Measurements from ENCODE around the gene NTN3.

The NTN3 gene

GRCh38 chr16:2515180-2515851, 44.2 kb downstream of the NTN3 start:
- Histone ChIP-seq H3K14ac (ENCODE audit: low read length) (no peak overlapping the region), H3K27me3 (ENCODE audit: control insufficient read depth in 3 of 3, insufficient read depth in 3 of 3, low read depth in 1 of 3, low read length in 3 of 3) (no peaks in the 10 kb centered on the region), H2BK120ac (ENCODE audit: low read depth, low read length) (no peak overlapping the region), H2AFZ (ENCODE audit: low read length) (no peak overlapping the region), H3K9ac (ENCODE audit: low read depth, low read length, poor library complexity) (no peak overlapping the region), H2BK5ac (ENCODE audit: low read length) (no peak overlapping the region), H4K8ac (ENCODE audit: low read depth, low read length) (no peak overlapping the region), H3K4me3 (ENCODE audit: low read length in 2 of 2) (peak overlapping the region; percentile 96 to 97), H2BK12ac (ENCODE audit: low read length) (no peak overlapping the region), H3K9me3 (replicated peaks in 1 of 2; ENCODE audit: control insufficient read depth in 2 of 2, insufficient read depth in 1 of 2, low read depth in 1 of 2, low read length in 2 of 2) (no peaks in the 10 kb centered on the region), H3K18ac (ENCODE audit: low read length) (no peak overlapping the region), H3K23ac (ENCODE audit: low read depth, low read length, poor library complexity) (no peak overlapping the region), H4K91ac (ENCODE audit: low read depth, low read length, poor library complexity) (no peak overlapping the region), H2AK5ac (ENCODE audit: low read depth, low read length) (peak overlapping the region; percentile 96), H3K4me1 (ENCODE audit: control insufficient read depth in 2 of 2, insufficient read depth in 1 of 2, low read depth in 1 of 2, low read length in 2 of 2) (peaks cover 30 to 31% of the 10 kb centered on the region in 2 donors), H3K36me3 (replicated peaks in 1 of 2; ENCODE audit: control insufficient read depth in 2 of 2, insufficient read depth in 2 of 2, low read length in 2 of 2) (peaks cover 8 to 31% of the 10 kb centered on the region in 2 donors), H3K4ac (ENCODE audit: low read length) (no peak overlapping the region), H2BK15ac (ENCODE audit: low read length) (no peak overlapping the region), H3K4me2 (ENCODE audit: insufficient read depth, low read length, poor library complexity, severe bottlenecking) (peak overlapping the region; percentile 88), H3K27ac (replicated peaks; ENCODE audit: low read length) (no peak overlapping the region), H3K79me1 (ENCODE audit: low read depth, low read length) (peaks cover 34% of the 10 kb centered on the region)
- no peak for DNase-seq (ENCODE audit: low spot score)
- WGBS, 2 donors (ENCODE audit: extremely low coverage in 2 of 2, insufficient read length in 2 of 2, insufficient replicate concordance in 1 of 2): no CpG with 5 or more reads among the region's 14 CpGs

DNA sequence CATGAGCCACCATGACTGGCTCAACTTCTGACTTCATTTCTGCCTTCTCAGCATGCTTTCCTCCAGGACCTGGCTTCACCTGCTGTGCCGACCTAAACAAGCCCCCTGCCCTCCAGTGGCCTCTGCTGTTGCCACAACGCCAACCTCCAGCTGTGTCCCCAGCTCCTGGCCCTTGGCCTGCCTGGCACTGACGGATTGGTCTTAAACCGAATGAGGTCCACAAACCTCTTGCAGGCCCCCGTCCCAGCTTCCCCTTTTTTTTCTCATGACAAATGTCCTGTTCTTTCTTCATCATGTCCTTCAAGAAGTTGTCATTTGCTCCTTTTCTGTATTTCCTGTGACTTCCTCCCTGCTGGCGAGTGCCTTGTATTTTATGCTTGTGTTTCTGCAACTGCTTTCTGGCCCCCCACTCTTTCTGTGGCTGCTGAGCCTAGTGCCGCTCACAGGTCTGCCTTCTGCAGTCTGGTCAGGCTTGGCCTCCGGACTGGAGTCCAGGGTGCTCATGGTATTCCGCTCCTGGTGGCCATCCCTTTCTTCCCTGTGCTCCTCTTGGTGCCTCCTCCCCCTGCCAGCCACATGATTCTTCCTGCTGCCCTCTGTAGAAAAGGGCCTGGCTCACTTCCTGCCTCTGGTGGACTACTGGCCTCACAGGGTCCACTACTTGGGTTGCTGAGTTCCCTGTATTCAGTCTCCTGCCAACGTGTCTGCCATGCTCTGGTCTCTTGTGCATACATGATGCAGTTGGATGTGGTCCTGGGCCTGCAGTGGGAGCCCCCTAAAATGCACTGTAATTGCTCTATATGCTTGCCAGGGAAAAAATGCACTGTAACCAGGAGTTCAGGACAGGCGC, 45.5 kb downstream of the NTN3 start:
- no peak overlapping the region for H4K91ac ChIP-seq (ENCODE audit: low read depth, low read length, poor library complexity)
- peak overlapping the region in 1 of 2 donors; percentile 17 for H3K4me3 ChIP-seq (ENCODE audit: low read length in 2 of 2)
- H4K8ac ChIP-seq (ENCODE audit: low read depth, low read length): no peak overlapping the region

DNA sequence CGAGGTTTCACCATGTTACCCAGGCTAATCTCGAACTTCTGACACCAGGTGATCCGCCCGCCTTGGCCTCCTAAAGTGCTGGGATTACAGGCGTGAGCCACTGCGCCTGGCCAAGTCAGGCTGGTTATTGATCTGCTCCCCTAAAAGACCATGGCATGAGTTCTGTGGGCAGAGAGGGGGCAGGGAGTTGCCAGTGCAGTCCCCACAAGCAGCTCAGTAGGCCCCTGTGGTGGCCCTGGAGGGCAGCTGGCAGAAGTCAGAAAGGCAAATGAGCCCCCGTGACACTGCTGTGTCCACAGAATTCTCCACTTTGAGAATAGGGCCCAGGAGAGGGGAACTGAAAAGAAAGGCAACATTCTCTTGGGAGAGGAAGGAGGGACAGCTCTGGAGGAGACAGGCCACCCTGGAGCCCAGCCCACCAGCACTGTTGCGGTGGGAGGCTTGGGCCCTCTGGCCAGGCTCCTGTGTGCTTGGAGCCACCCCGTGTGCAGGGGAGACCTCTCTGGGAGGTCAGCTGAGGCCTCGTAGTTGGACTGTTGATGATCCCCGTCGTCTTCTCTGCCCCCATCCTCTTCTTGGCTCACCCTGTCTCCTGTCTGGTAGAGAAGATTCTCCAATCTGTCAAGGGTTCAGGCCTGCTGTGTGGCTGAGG, 47.0 kb downstream of the NTN3 start:
- WGBS, 2 donors (ENCODE audit: extremely low coverage in 2 of 2, insufficient read length in 2 of 2, insufficient replicate concordance in 1 of 2): no CpG with 5 or more reads among the region's 12 CpGs
- DNase-seq (ENCODE audit: low spot score): no peak
- no peak overlapping the region for H3K27ac ChIP-seq (replicated peaks; ENCODE audit: low read length)

More for the DNA sequence above, 45.5 kb downstream of the NTN3 start:
- no CpG with 5 or more reads among the region's 11 CpGs for WGBS, 2 donors (ENCODE audit: extremely low coverage in 2 of 2, insufficient read length in 2 of 2, insufficient replicate concordance in 1 of 2)
- Histone ChIP-seq H3K36me3 (replicated peaks in 1 of 2; ENCODE audit: control insufficient read depth in 2 of 2, insufficient read depth in 2 of 2, low read length in 2 of 2) (peaks cover 10 to 31% of the 10 kb centered on the region in 2 donors), H3K9ac (ENCODE audit: low read depth, low read length, poor library complexity) (no peak overlapping the region), H3K23ac (ENCODE audit: low read depth, low read length, poor library complexity) (peak overlapping the region; percentile 69), H3K79me1 (ENCODE audit: low read depth, low read length) (peaks cover 41% of the 10 kb centered on the region), H2BK5ac (ENCODE audit: low read length) (no peak overlapping the region), H3K14ac (ENCODE audit: low read length) (no peak overlapping the region), H2BK120ac (ENCODE audit: low read depth, low read length) (no peak overlapping the region), H3K9me3 (replicated peaks in 1 of 2; ENCODE audit: control insufficient read depth in 2 of 2, insufficient read depth in 1 of 2, low read depth in 1 of 2, low read length in 2 of 2) (no peaks in the 10 kb centered on the region), H2BK15ac (ENCODE audit: low read length) (no peak overlapping the region), H3K27me3 (ENCODE audit: control insufficient read depth in 3 of 3, insufficient read depth in 3 of 3, low read depth in 1 of 3, low read length in 3 of 3) (no peaks in the 10 kb centered on the region), H3K4ac (ENCODE audit: low read length) (no peak overlapping the region), H3K27ac (replicated peaks; ENCODE audit: low read length) (no peak overlapping the region), H3K4me2 (ENCODE audit: insufficient read depth, low read length, poor library complexity, severe bottlenecking) (no peak overlapping the region), H2BK12ac (ENCODE audit: low read length) (no peak overlapping the region), H2AFZ (ENCODE audit: low read length) (no peak overlapping the region), H3K4me1 (ENCODE audit: control insufficient read depth in 2 of 2, insufficient read depth in 1 of 2, low read depth in 1 of 2, low read length in 2 of 2) (peaks cover 26 to 34% of the 10 kb centered on the region in 2 donors), H3K18ac (ENCODE audit: low read length) (no peak overlapping the region), H2AK5ac (ENCODE audit: low read depth, low read length) (no peak overlapping the region)
- no peak for DNase-seq (ENCODE audit: low spot score)

More for the DNA sequence above, 47.0 kb downstream of the NTN3 start:
- Histone ChIP-seq H2BK12ac (ENCODE audit: low read length) (no peak overlapping the region), H3K4me2 (ENCODE audit: insufficient read depth, low read length, poor library complexity, severe bottlenecking) (no peak overlapping the region), H2BK120ac (ENCODE audit: low read depth, low read length) (no peak overlapping the region), H2BK5ac (ENCODE audit: low read length) (no peak overlapping the region), H4K8ac (ENCODE audit: low read depth, low read length) (no peak overlapping the region), H3K18ac (ENCODE audit: low read length) (no peak overlapping the region), H3K14ac (ENCODE audit: low read length) (no peak overlapping the region), H3K27me3 (ENCODE audit: control insufficient read depth in 3 of 3, insufficient read depth in 3 of 3, low read depth in 1 of 3, low read length in 3 of 3) (no peaks in the 10 kb centered on the region), H3K4ac (ENCODE audit: low read length) (no peak overlapping the region), H3K36me3 (replicated peaks in 1 of 2; ENCODE audit: control insufficient read depth in 2 of 2, insufficient read depth in 2 of 2, low read length in 2 of 2) (peaks cover 10 to 37% of the 10 kb centered on the region in 2 donors), H3K9me3 (replicated peaks in 1 of 2; ENCODE audit: control insufficient read depth in 2 of 2, insufficient read depth in 1 of 2, low read depth in 1 of 2, low read length in 2 of 2) (no peaks in the 10 kb centered on the region), H3K4me3 (ENCODE audit: low read length in 2 of 2) (no peak overlapping the region), H3K79me1 (ENCODE audit: low read depth, low read length) (peaks cover 39% of the 10 kb centered on the region), H2AFZ (ENCODE audit: low read length) (no peak overlapping the region), H2AK5ac (ENCODE audit: low read depth, low read length) (no peak overlapping the region), H3K4me1 (ENCODE audit: control insufficient read depth in 2 of 2, insufficient read depth in 1 of 2, low read depth in 1 of 2, low read length in 2 of 2) (peaks cover 19% of the 10 kb centered on the region in 2 donors), H2BK15ac (ENCODE audit: low read length) (no peak overlapping the region), H3K23ac (ENCODE audit: low read depth, low read length, poor library complexity) (no peak overlapping the region), H4K91ac (ENCODE audit: low read depth, low read length, poor library complexity) (no peak overlapping the region), H3K9ac (ENCODE audit: low read depth, low read length, poor library complexity) (no peak overlapping the region)

Measured in neuronal stem cell (in vitro differentiated cells).